ENCODE data around the gene FAM107A. TPM values are rescaled to one million over a fixed set of nuclear protein-coding genes. Genes with fewer than 3 reads are reported as not detected.

Gene FAM107A
- total and polyA plus RNA-seq, 2 of the 13 experiments (the other 11 are each of a cell fraction or from before 2014, with no cell fraction given), result not detected

- no peak overlapping the region for H3K9ac ChIP-seq (ENCODE audit: insufficient read depth, low read depth, low read length)
- H3K27me3 ChIP-seq (ENCODE audit: control insufficient read depth in 1 of 2, insufficient read depth in 2 of 2, low read length in 2 of 2), result no peaks in the 10 kb centered on the region; a peak in 1 of 5 replicates
- no peak for ATAC-seq
- POLR2A ChIA-PET, result no interaction called here
- no peaks in the 10 kb centered on the region for H3K79me2 ChIP-seq (ENCODE audit: insufficient read depth, low read length)
- FAIRE-seq, result no peak
- no TSS peak for BruUV-seq (replicated peaks)
- intact Hi-C loops (cut with micrococcal nuclease; ENCODE audit: unreplicated experiment) (no loop called here), in situ Hi-C loops (cut with HindIII; ENCODE audit: extremely low pct_ligation_motif_present, low pct_unique_long_range_greater_than_20kb) (no loop called here)
- no peak for DNase-seq (ENCODE audit: low spot score)
- no peaks in the 10 kb centered on the region for H3K4me1 ChIP-seq (ENCODE audit: insufficient read depth, low read length)
- H3K36me3 ChIP-seq (replicated peaks in 1 of 2; ENCODE audit: control insufficient read depth in 1 of 2, insufficient read depth in 2 of 2, low read length in 2 of 2), result no peaks in the 10 kb centered on the region
- CTCF ChIA-PET (ENCODE audit: low intra/inter-chr PET ratio, low total read pairs), result no interaction called here
- no peak overlapping the region for H3K4me2 ChIP-seq (ENCODE audit: low read depth, low read length)
- H4K20me1 ChIP-seq (ENCODE audit: insufficient read depth, low read length), result no peaks in the 10 kb centered on the region
- WGBS (ENCODE audit: low lambda C conversion rate), result 29% methylated on average over 4 of the region's 4 CpGs
- no peak overlapping the region for H3K27ac ChIP-seq (ENCODE audit: extremely low read length, insufficient read depth, low read length)
- H3K9me3 ChIP-seq (ENCODE audit: low read length), result no peaks in the 10 kb centered on the region
- TF ChIP-seq NFYB (CRISPR knock-in tag; IDR thresholded peaks at IDR 0.05) (no peak), HMGA1 (CRISPR knock-in tag; conservative IDR thresholded peaks at IDR 0.05) (no peak), RNF2 (conservative IDR thresholded peaks at IDR 0.05; ENCODE audit: low read depth) (no peak), NKX3-1 (CRISPR knock-in tag; IDR thresholded peaks at IDR 0.05) (no peak), FIP1L1 (IDR thresholded peaks at IDR 0.05; ENCODE audit: borderline replicate concordance, insufficient read depth, low read depth, low read length) (no peak), ZNF746 (CRISPR knock-in tag; IDR thresholded peaks at IDR 0.05) (no peak), ZNF136 (CRISPR knock-in tag; IDR thresholded peaks at IDR 0.05; ENCODE audit: low read depth) (no peak), RARG (CRISPR knock-in tag; IDR thresholded peaks at IDR 0.05; ENCODE audit: low read depth) (no peak), SALL1 (CRISPR knock-in tag; IDR thresholded peaks at IDR 0.05) (no peak), POGZ (CRISPR knock-in tag; IDR thresholded peaks at IDR 0.05) (no peak), ZNF737 (CRISPR knock-in tag; IDR thresholded peaks at IDR 0.05; ENCODE audit: borderline replicate concordance) (no peak), ZNF275 (CRISPR knock-in tag; IDR thresholded peaks at IDR 0.05; ENCODE audit: borderline replicate concordance) (no peak), SRY (CRISPR knock-in tag; IDR thresholded peaks at IDR 0.05) (no peak), SETDB1 (CRISPR knock-in tag; IDR thresholded peaks at IDR 0.05; ENCODE audit: borderline replicate concordance) (no peak), ZNF180 (CRISPR knock-in tag; IDR thresholded peaks at IDR 0.05; ENCODE audit: borderline replicate concordance, low read depth) (no peak)
- TF ChIP-seq, protein P1, sequence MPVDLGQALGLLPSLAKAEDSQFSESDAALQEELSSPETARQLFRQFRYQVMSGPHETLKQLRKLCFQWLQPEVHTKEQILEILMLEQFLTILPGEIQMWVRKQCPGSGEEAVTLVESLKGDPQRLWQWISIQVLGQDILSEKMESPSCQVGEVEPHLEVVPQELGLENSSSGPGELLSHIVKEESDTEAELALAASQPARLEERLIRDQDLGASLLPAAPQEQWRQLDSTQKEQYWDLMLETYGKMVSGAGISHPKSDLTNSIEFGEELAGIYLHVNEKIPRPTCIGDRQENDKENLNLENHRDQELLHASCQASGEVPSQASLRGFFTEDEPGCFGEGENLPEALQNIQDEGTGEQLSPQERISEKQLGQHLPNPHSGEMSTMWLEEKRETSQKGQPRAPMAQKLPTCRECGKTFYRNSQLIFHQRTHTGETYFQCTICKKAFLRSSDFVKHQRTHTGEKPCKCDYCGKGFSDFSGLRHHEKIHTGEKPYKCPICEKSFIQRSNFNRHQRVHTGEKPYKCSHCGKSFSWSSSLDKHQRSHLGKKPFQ (CRISPR knock-in tag; IDR thresholded peaks at IDR 0.05; ENCODE audit: insufficient replicate concordance), result no peak
- no peak overlapping the region for H3K4me3 ChIP-seq (replicated peaks in 1 of 3; ENCODE audit: insufficient read depth in 1 of 3, low read depth in 2 of 3, low read length in 3 of 3)
- no peak overlapping the region for H2AFZ ChIP-seq (ENCODE audit: low read length)
These were observed 30.6 kb upstream of the FAM107A start for GRCh38 chr3:58607816-58608215.

Measured in HepG2 (cell line).